ENCODE data around the gene BICRAL. TPM values are rescaled to one million over a fixed set of nuclear protein-coding genes. Genes with fewer than 3 reads are reported as not detected.
A peak's percentile ranks its signal among the peaks of the same experiment; 100 is the strongest.

Gene BICRAL
- total RNA-seq, 1 experiment from 2014 or later: 4.0 TPM

GRCh38 chr6:42777126-42777822 is 4.6 kb upstream of the BICRAL start:
- DNase-seq (ENCODE audit: low read depth in 1 of 2, low spot score in 2 of 2): peak in 1 of 2 experiments; percentile 50
- Histone ChIP-seq H3K27ac (peak overlapping the region; percentile 2; the same call in 1 of the 2 replicates), H3K4me1 (replicated peaks) (peaks cover 23% of the 10 kb centered on the region), H3K36me3 (no peaks in the 10 kb centered on the region), H3K9me3 (replicated peaks) (no peaks in the 10 kb centered on the region; the same call in 1 of the 2 replicates), H3K27me3 (replicated peaks) (no peaks in the 10 kb centered on the region), H3K4me3 (no peak overlapping the region)

DNA sequence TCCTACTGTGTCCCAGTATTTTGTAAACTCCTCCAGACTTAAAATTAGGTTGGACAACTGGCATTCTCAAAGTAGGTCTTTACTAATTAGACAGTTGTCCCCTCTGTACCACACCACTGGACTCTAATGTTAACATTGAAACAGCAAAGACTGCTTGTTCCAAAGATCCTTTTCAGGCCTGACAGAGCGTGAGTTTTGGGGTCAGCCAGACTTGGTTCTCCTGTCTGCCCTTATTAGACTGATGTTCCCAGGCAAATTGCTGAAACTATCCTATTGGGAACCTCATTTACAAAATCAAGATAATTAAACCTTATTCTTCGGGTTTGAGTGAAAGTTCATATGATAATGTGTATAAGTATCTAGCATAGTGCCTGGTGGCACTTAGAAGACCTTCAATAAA is 3.7 kb upstream of the BICRAL start:
- Histone ChIP-seq H3K27ac (no peak overlapping the region), H3K9me3 (replicated peaks) (peaks cover 2% of the 10 kb centered on the region), H3K27me3 (replicated peaks) (no peaks in the 10 kb centered on the region), H3K36me3 (peaks cover 3% of the 10 kb centered on the region), H3K4me1 (replicated peaks) (peaks cover 23% of the 10 kb centered on the region), H3K4me3 (no peak overlapping the region)
- no peak for DNase-seq (ENCODE audit: low read depth in 1 of 2, low spot score in 2 of 2)

DNA sequence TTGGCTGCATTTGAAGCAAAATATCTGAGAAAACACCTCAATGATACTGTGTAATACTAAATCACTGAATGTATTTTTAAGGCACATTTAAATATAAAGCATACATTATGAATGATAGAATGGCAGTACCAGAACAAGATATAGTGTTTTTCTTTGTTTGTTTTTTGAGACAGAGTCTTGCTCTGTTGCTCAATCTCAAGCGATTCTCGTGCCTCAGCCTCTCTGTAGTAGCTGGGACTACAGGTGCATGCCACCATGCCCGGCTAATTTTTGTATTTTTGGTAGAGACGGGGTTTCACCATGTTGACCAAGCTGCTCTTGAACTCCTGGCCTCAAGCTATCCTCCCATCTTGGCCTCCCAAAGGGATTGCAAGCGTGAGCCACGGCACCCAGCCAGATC is 2.3 kb upstream of the BICRAL start:
- H3K9me3 ChIP-seq (replicated peaks): peaks cover 4% of the 10 kb centered on the region; the same call in 1 of the 2 replicates
- H3K4me1 ChIP-seq (replicated peaks): peaks cover 27% of the 10 kb centered on the region
- no peaks in the 10 kb centered on the region for H3K27me3 ChIP-seq (replicated peaks)
- no peak overlapping the region for H3K4me3 ChIP-seq
- DNase-seq (ENCODE audit: low read depth in 1 of 2, low spot score in 2 of 2): no peak
- H3K27ac ChIP-seq: no peak overlapping the region
- H3K36me3 ChIP-seq: peaks cover 14% of the 10 kb centered on the region

DNA sequence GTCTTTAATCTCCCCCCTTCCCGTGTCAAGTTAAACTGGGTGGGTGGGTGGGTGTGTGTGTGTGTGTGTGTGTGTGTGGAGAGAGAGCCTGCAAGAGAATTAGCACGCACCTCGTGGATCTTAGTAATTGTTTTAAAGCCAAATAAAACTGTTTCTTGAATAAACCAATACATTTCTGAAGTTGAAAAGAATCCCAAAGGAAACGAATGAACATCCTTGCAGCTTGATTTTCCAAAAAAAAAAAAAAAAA is 381 bp upstream of the BICRAL start:
- peaks cover 40% of the 10 kb centered on the region for H3K4me1 ChIP-seq (replicated peaks)
- H3K27ac ChIP-seq: peak overlapping the region; percentile 100
- peaks cover 4% of the 10 kb centered on the region; the same call in 1 of the 2 replicates for H3K9me3 ChIP-seq (replicated peaks)
- peaks cover 29% of the 10 kb centered on the region for H3K36me3 ChIP-seq
- no peak for DNase-seq (ENCODE audit: low read depth in 1 of 2, low spot score in 2 of 2)
- H3K4me3 ChIP-seq: peak overlapping the region; percentile 99
- no peaks in the 10 kb centered on the region for H3K27me3 ChIP-seq (replicated peaks)

DNA sequence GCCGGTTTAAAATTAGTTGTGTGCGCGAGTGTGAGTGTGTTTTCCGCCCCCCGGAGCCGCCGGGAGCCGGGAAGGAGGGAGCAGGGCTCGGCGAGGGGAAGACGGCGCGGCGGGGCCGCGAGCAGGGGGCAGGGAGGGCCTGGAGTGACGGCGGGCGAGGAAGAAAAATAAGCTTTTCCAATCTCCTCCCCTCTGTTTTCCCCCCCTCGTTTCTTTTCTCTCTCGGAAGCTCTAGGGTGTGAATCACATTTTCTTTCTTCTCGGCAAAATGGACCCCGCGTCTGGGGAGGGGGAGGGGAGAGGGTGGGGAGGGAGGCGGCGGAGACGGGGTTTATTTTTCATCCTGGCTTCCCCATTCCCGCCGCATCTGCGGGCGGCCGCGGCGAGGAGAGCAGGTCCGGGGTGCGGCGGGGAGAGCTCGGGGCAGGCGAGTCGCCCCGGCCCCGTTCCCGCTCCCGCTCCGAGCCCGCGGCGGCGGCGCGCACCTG is 881 bp downstream of the BICRAL start:
- peak; percentile 92 to 95 for DNase-seq (ENCODE audit: low read depth in 1 of 2, low spot score in 2 of 2)
- Histone ChIP-seq H3K27ac (peak overlapping the region; percentile 100), H3K36me3 (peaks cover 29% of the 10 kb centered on the region), H3K4me3 (peak overlapping the region; percentile 99), H3K4me1 (replicated peaks) (peaks cover 30% of the 10 kb centered on the region), H3K27me3 (replicated peaks) (no peaks in the 10 kb centered on the region), H3K9me3 (replicated peaks) (peaks cover 4% of the 10 kb centered on the region; the same call in 1 of the 2 replicates)

DNA sequence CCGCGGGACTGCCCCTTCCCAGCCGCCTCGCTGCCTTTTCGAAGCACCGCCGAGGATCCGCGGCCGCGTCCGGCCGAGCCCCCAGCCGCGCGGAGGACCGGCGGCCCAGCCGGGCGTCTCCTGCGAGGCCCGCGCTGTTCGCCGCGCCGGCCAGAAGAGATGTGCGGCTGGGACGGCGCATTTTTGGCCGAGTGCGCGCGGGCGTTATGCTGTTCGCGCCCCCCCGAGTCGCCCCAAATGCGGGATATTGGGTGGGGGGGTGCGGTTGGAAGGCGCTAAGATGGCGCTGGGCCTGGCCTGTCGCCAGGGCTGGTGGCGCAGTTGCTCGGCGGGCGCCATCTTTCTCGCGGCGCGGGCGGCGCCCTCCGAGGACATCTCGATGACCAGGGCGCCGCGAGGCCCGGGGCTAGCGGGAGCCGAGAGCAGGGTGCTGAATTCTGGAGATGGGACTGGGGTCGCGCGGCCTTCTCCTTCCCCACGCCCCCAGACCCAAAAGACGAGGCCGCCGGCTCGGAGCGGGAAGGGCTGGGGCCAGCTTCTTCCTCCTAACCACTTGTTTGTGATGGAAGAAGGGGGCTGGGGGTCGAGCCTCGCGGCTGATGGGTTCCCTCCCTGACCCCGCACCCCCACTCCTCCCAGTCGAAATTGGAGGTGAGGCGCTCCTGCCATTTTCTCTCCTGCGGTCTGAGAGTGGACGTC is 1.5 kb downstream of the BICRAL start:
- peaks cover 4% of the 10 kb centered on the region; the same call in 1 of the 2 replicates for H3K9me3 ChIP-seq (replicated peaks)
- peaks cover 30% of the 10 kb centered on the region for H3K36me3 ChIP-seq
- peaks cover 26% of the 10 kb centered on the region for H3K4me1 ChIP-seq (replicated peaks)
- DNase-seq (ENCODE audit: low read depth in 1 of 2, low spot score in 2 of 2): peak; percentile 70 to 89
- H3K27ac ChIP-seq: peak overlapping the region; percentile 100
- H3K4me3 ChIP-seq: peak overlapping the region; percentile 99
- no peaks in the 10 kb centered on the region for H3K27me3 ChIP-seq (replicated peaks)

DNA sequence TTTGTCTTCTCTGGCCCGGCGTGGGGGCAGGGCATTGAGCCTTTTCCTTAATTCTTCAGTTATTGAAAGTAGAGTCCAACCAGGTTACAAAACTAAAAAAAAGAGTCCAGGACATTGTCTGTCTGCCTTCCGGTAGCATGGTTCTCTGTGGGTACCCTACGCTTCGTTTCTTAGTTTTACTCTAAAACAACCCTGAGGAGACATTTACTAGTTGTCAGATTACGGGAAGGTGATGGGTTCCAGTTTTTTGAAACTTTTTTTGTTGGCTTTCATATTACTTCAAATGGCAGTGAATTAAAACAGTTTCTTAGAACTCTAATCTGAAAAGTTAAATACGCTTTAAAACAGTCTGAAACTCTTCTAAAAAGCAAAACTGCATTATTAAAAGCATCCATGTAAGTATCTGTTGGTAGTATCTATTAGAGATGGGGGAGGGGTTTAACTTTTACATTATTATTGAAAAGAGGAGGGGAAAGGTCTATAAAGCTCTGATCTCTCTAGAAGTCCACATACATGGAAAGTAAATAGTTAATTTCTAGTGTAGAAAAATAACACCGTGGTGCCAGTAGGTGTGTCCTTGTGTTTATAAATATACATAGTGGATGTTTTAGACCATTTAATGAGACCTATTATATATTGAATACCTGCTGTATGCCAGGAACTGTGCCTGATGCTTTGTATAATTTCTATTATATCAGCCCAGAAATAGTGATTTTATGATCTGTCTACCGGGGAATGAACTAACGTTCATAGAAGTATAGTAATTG is 2.2 kb downstream of the BICRAL start:
- peaks cover 4% of the 10 kb centered on the region; the same call in 1 of the 2 replicates for H3K9me3 ChIP-seq (replicated peaks)
- H3K4me1 ChIP-seq (replicated peaks): peaks cover 26% of the 10 kb centered on the region
- peak in 1 of 2 experiments; percentile 27 for DNase-seq (ENCODE audit: low read depth in 1 of 2, low spot score in 2 of 2)
- H3K36me3 ChIP-seq: peaks cover 34% of the 10 kb centered on the region
- peak overlapping the region; percentile 100 for H3K27ac ChIP-seq
- peak overlapping the region; percentile 99 for H3K4me3 ChIP-seq
- no peaks in the 10 kb centered on the region for H3K27me3 ChIP-seq (replicated peaks)

GRCh38 chr6:42784717-42785498 is 3.1 kb downstream of the BICRAL start:
- Histone ChIP-seq H3K36me3 (peaks cover 37% of the 10 kb centered on the region), H3K4me1 (replicated peaks) (peaks cover 26% of the 10 kb centered on the region), H3K27ac (no peak overlapping the region), H3K27me3 (replicated peaks) (no peaks in the 10 kb centered on the region), H3K9me3 (replicated peaks) (peaks cover 4% of the 10 kb centered on the region; the same call in 1 of the 2 replicates), H3K4me3 (peak overlapping the region; percentile 99)
- no peak for DNase-seq (ENCODE audit: low read depth in 1 of 2, low spot score in 2 of 2)

GRCh38 chr6:42786525-42786985 is 4.7 kb downstream of the BICRAL start:
- H3K36me3 ChIP-seq: peaks cover 38% of the 10 kb centered on the region
- H3K9me3 ChIP-seq (replicated peaks): peaks cover 4% of the 10 kb centered on the region; the same call in 1 of the 2 replicates
- no peak overlapping the region for H3K27ac ChIP-seq
- H3K27me3 ChIP-seq (replicated peaks): no peaks in the 10 kb centered on the region
- no peak overlapping the region for H3K4me3 ChIP-seq
- no peak for DNase-seq (ENCODE audit: low read depth in 1 of 2, low spot score in 2 of 2)
- peaks cover 17% of the 10 kb centered on the region for H3K4me1 ChIP-seq (replicated peaks)

- Histone ChIP-seq H3K27ac (no peak overlapping the region), H3K4me1 (replicated peaks) (peaks cover 17% of the 10 kb centered on the region), H3K36me3 (peaks cover 38% of the 10 kb centered on the region), H3K27me3 (replicated peaks) (no peaks in the 10 kb centered on the region), H3K4me3 (no peak overlapping the region), H3K9me3 (replicated peaks) (peaks cover 4% of the 10 kb centered on the region; the same call in 1 of the 2 replicates)
- DNase-seq (ENCODE audit: low read depth in 1 of 2, low spot score in 2 of 2): no peak
Observed at GRCh38 chr6:42787063-42787472, 5.2 kb downstream of the BICRAL start.

DNA sequence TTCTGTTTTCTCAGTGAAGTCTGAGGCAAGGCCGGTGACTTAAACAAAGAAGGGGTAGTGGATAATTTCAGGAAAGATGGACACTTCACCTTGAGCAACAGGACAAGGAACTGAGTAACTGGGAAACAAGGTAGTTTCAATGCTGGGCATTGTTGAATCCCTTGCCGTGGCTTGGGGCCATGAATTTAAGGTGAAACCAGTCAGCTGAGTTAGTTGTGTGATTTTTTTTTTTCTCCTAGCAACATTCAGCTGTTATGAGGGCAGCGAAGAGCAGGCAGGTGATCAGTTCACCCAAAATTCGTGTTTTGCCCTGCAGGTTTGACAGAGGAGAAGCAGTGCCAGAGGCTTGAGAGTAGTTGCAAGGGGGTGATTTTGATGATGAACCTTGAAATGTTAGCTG is 6.8 kb downstream of the BICRAL start:
- H3K27me3 ChIP-seq (replicated peaks): no peaks in the 10 kb centered on the region
- H3K36me3 ChIP-seq: peaks cover 29% of the 10 kb centered on the region
- H3K4me1 ChIP-seq (replicated peaks): peaks cover 17% of the 10 kb centered on the region
- no peaks in the 10 kb centered on the region for H3K9me3 ChIP-seq (replicated peaks)
- H3K4me3 ChIP-seq: no peak overlapping the region
- H3K27ac ChIP-seq: no peak overlapping the region
- DNase-seq (ENCODE audit: low read depth in 1 of 2, low spot score in 2 of 2): no peak

- DNase-seq (ENCODE audit: low read depth in 1 of 2, low spot score in 2 of 2): no peak
- H3K36me3 ChIP-seq: peaks cover 15% of the 10 kb centered on the region
- H3K4me3 ChIP-seq: no peak overlapping the region
- H3K27me3 ChIP-seq (replicated peaks): no peaks in the 10 kb centered on the region
- H3K9me3 ChIP-seq (replicated peaks): no peaks in the 10 kb centered on the region
- peaks cover 4% of the 10 kb centered on the region for H3K4me1 ChIP-seq (replicated peaks)
- no peak overlapping the region for H3K27ac ChIP-seq
Observed at GRCh38 chr6:42790549-42791181, 8.8 kb downstream of the BICRAL start.

Measured in SJSA1 (cell line).